Measurements from ENCODE around the gene ARHGAP6. TPM values are rescaled to one million over a fixed set of nuclear protein-coding genes. Genes with fewer than 3 reads are reported as not detected.

ARHGAP6 gene
- total and polyA plus RNA-seq, 8 donors, result 2.2 to 26.4 (median 8.7) TPM

- Histone ChIP-seq H3K4me3 (no peak overlapping the region), H3K9me3 (no peaks in the 10 kb centered on the region), H3K27me3 (no peaks in the 10 kb centered on the region), H3K36me3 (peaks cover 0 to 12% (median 4%) of the 10 kb centered on the region in 4 donors), H3K4me1 (peaks cover 0 to 32% (median 22%) of the 10 kb centered on the region in 4 donors), H3K27ac (no peak overlapping the region)
- no peak for DNase-seq
- TF ChIP-seq POLR2AphosphoS5 (IDR thresholded peaks at IDR 0.05) (no peak), POLR2A (IDR thresholded peaks at IDR 0.05) (no peak), EP300 (IDR thresholded peaks at IDR 0.05) (no peak), CTCF (IDR thresholded peaks at IDR 0.05) (no peak)
- WGBS, 5 donors, result 87 to 96% (median 94%) methylated on average over 2 of the region's 2 CpGs
- intact Hi-C loops (cut with DNase I; ENCODE audit: low total_unique reads), result no loop called here
Observed at GRCh38 chrX:11109968-11110367, 555.8 kb downstream of the ARHGAP6 start.

GRCh38 chrX:11108253-11108941, 557.3 kb downstream of the ARHGAP6 start:
- WGBS, 5 donors, result 82 to 92% (median 89%) methylated on average over 4 of the region's 4 CpGs

GRCh38 chrX:11105080-11105479, 560.6 kb downstream of the ARHGAP6 start:
- intact Hi-C loops (cut with DNase I; ENCODE audit: low total_unique reads), result no loop called here

More at GRCh38 chrX:11108253-11108941, 557.3 kb downstream of the ARHGAP6 start:
- Histone ChIP-seq H3K4me1 (peaks cover 0 to 23% (median 19%) of the 10 kb centered on the region in 4 donors), H3K4me3 (no peak overlapping the region), H3K9me3 (no peaks in the 10 kb centered on the region), H3K27me3 (no peaks in the 10 kb centered on the region), H3K27ac (no peak overlapping the region), H3K36me3 (no peaks in the 10 kb centered on the region)
- TF ChIP-seq CTCF (IDR thresholded peaks at IDR 0.05) (no peak), POLR2A (IDR thresholded peaks at IDR 0.05) (no peak), EP300 (IDR thresholded peaks at IDR 0.05) (no peak), POLR2AphosphoS5 (IDR thresholded peaks at IDR 0.05) (no peak)
- intact Hi-C loops (cut with DNase I; ENCODE audit: low total_unique reads), result no loop called here
- DNase-seq, result no peak

GRCh38 chrX:11103751-11104150, 562.0 kb downstream of the ARHGAP6 start:
- no peak for DNase-seq
- intact Hi-C loops (cut with DNase I; ENCODE audit: low total_unique reads), result no loop called here
- Histone ChIP-seq H3K4me1 (peaks cover 0 to 4% (median 0%) of the 10 kb centered on the region in 4 donors), H3K27ac (no peak overlapping the region), H3K36me3 (no peaks in the 10 kb centered on the region), H3K9me3 (no peaks in the 10 kb centered on the region), H3K27me3 (no peaks in the 10 kb centered on the region), H3K4me3 (no peak overlapping the region)
- no peak for TF ChIP-seq POLR2AphosphoS5 (IDR thresholded peaks at IDR 0.05)
- TF ChIP-seq CTCF (IDR thresholded peaks at IDR 0.05), result no peak
- no peak for TF ChIP-seq POLR2A (IDR thresholded peaks at IDR 0.05)
- no peak for TF ChIP-seq EP300 (IDR thresholded peaks at IDR 0.05)
- WGBS, 5 donors, result 68 to 90% (median 86%) methylated on average over 2 of the region's 2 CpGs

More at GRCh38 chrX:11105080-11105479, 560.6 kb downstream of the ARHGAP6 start:
- Histone ChIP-seq H3K27ac (no peak overlapping the region), H3K9me3 (no peaks in the 10 kb centered on the region), H3K36me3 (no peaks in the 10 kb centered on the region), H3K4me1 (peaks cover 0 to 4% (median 0%) of the 10 kb centered on the region in 4 donors), H3K27me3 (no peaks in the 10 kb centered on the region), H3K4me3 (no peak overlapping the region)
- no peak for TF ChIP-seq POLR2AphosphoS5 (IDR thresholded peaks at IDR 0.05)
- WGBS, 5 donors, result 73 to 97% (median 91%) methylated on average over 4 of the region's 4 CpGs
- DNase-seq, result no peak

GRCh38 chrX:11103006-11103405, 562.7 kb downstream of the ARHGAP6 start:
- Histone ChIP-seq H3K9me3 (no peaks in the 10 kb centered on the region), H3K36me3 (no peaks in the 10 kb centered on the region), H3K4me3 (no peak overlapping the region), H3K4me1 (peaks cover 0 to 4% (median 0%) of the 10 kb centered on the region in 4 donors), H3K27ac (no peak overlapping the region), H3K27me3 (no peaks in the 10 kb centered on the region)
- WGBS, 5 donors, result 74 to 92% (median 87%) methylated on average over 3 of the region's 3 CpGs
- TF ChIP-seq POLR2AphosphoS5 (IDR thresholded peaks at IDR 0.05) (no peak), POLR2A (IDR thresholded peaks at IDR 0.05) (no peak), EP300 (IDR thresholded peaks at IDR 0.05) (no peak), CTCF (IDR thresholded peaks at IDR 0.05) (no peak)
- intact Hi-C loops (cut with DNase I; ENCODE audit: low total_unique reads), result no loop called here
- DNase-seq, result no peak
